ENCODE results near the gene USP3.

DNA sequence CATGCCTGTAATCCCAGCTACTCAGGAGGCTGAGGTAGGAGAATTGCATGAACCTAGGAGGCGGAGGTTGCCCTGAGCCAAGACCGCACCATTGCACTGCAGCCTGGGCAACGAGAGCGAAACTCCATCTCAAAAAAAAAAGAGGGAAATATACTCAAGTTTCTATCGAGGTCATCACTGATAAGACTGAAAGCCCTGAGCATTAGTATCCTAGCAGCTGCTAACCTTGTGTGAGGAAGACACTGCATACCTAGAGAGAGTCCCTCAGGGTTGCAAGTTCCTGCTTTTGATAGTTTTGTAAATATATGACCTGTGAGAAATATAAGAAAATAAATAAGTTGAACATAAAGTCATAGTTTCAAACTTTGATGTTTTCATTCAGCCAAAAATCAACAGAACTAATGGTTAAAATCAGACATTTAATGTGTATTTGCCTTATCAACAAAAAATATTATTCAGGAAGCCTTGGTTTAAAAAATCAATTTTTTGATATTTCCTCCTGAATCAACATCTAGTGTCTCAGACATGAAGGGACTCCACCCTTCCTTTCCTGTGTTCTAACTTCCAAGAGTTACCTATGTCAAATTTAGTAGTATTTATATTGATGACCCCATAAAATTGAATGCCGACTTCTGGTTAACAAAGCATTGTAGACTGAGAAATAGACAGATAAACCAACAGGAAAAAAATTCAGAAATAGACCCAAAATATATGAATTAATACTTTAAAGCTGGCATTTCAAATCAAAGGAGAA lies 19.8 kb upstream of the USP3 start:
- TF ChIP-seq, protein P1, sequence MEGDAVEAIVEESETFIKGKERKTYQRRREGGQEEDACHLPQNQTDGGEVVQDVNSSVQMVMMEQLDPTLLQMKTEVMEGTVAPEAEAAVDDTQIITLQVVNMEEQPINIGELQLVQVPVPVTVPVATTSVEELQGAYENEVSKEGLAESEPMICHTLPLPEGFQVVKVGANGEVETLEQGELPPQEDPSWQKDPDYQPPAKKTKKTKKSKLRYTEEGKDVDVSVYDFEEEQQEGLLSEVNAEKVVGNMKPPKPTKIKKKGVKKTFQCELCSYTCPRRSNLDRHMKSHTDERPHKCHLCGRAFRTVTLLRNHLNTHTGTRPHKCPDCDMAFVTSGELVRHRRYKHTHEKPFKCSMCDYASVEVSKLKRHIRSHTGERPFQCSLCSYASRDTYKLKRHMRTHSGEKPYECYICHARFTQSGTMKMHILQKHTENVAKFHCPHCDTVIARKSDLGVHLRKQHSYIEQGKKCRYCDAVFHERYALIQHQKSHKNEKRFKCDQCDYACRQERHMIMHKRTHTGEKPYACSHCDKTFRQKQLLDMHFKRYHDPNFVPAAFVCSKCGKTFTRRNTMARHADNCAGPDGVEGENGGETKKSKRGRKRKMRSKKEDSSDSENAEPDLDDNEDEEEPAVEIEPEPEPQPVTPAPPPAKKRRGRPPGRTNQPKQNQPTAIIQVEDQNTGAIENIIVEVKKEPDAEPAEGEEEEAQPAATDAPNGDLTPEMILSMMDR (IDR thresholded peaks at IDR 0.05) = no peak
- TF ChIP-seq POLR2AphosphoS5 (IDR thresholded peaks at IDR 0.05) = no peak

All from gastroesophageal sphincter (tissue), 3 donors.